HEK293 (cell line): ENCODE results near the gene NEK10.

Source experiments
- CTCF ChIA-PET: fragments of 350-600 bp; formaldehyde crosslinking; extraction: SDS; loops from one replicate; lab custom pipeline; 2021; ENCODE audit warnings: antibody characterized with exemption; lab: Yijun Ruan, JAX
- POLR2A ChIA-PET: fragments of 300-600 bp; formaldehyde crosslinking; extraction: SDS; loops from one replicate; lab custom pipeline; 2020; ENCODE audit warnings: antibody characterized with exemption, inconsistent platforms; lab: Yijun Ruan, JAX
- H3K27ac ChIP-seq: fragments of 200-500 bp; sonication (Bioruptor generic); 2 replicates; pipeline ENCODE4 v1.5.1; 2014; ENCODE audit warnings: low read depth, low read length, control low read depth, inconsistent platforms; ENCODE audit errors: extremely low read depth
- H3K36me3 ChIP-seq, 2 experiments: fragments of 200-500 bp in 1 of 2; sonication (Bioruptor generic) in 1 of 2; 1 replicate in 1 of 2; 2 replicates in 1 of 2; pipeline ENCODE4 v1.5.1; 2014 to 2017; ENCODE audit warnings: inconsistent platforms in 2 of 2, low read length in 2 of 2; ENCODE audit not compliant: control insufficient read depth in 2 of 2, insufficient read depth in 1 of 2
- H3K4me1 ChIP-seq: fragments of 200-500 bp; sonication (Bioruptor generic); 2 replicates; pipeline ENCODE4 v1.5.1; 2014; ENCODE audit warnings: mild to moderate bottlenecking, low read length, inconsistent platforms; ENCODE audit not compliant: control insufficient read depth, insufficient read depth
- H3K4me3 ChIP-seq: 2 replicates; pipeline ENCODE4 v1.5.1; 2011; ENCODE audit warnings: low read depth, mild to moderate bottlenecking, control low read depth, low read length, moderate library complexity
- H3K9me3 ChIP-seq: fragments of 200-500 bp; sonication (Bioruptor generic); 2 replicates; pipeline ENCODE4 v1.5.1; 2014; ENCODE audit warnings: low read depth, low read length, inconsistent platforms; ENCODE audit not compliant: control insufficient read depth, insufficient read depth
- GLI2 ChIP-seq: fragments of 450-650 bp; formaldehyde crosslinking; IDR thresholded peaks from 2 replicates; pipeline ENCODE4; 2017; ENCODE audit warnings: missing biosample characterization, missing genetic modification characterization, low read depth, borderline replicate concordance
- KLF16 ChIP-seq: fragments of 450-650 bp; formaldehyde crosslinking; IDR thresholded peaks from 2 replicates; pipeline ENCODE4 v1.5.1; 2017; ENCODE audit warnings: missing biosample characterization, missing genetic modification characterization
- SALL2 ChIP-seq: fragments of 450-650 bp; formaldehyde crosslinking; IDR thresholded peaks from 2 replicates; pipeline ENCODE4 v1.5.0; 2017; ENCODE audit warnings: missing biosample characterization, mild to moderate bottlenecking, missing genetic modification characterization, borderline replicate concordance
- SP3 ChIP-seq: fragments of 450-650 bp; formaldehyde crosslinking; IDR thresholded peaks from 2 replicates; pipeline ENCODE4 v1.5.1; 2016; ENCODE audit warnings: missing biosample characterization, missing genetic modification characterization
- TRIM28 ChIP-seq: IDR thresholded peaks from 2 replicates; pipeline ENCODE4 v1.6.1; 2011; ENCODE audit warnings: low read length, control low read depth, borderline replicate concordance
- ZBTB11 ChIP-seq: fragments of 450-650 bp; formaldehyde crosslinking; conservative IDR thresholded peaks from 2 replicates; pipeline ENCODE4 v1.5.1; 2016; ENCODE audit warnings: low read depth, missing biosample characterization, missing genetic modification characterization
- ZFP41 ChIP-seq: fragments of 450-650 bp; formaldehyde crosslinking; IDR thresholded peaks from 2 replicates; pipeline ENCODE4 v1.5.1; 2016; ENCODE audit warnings: missing biosample characterization, missing genetic modification characterization, borderline replicate concordance
- ZNF146 ChIP-seq: fragments of 450-650 bp; formaldehyde crosslinking; IDR thresholded peaks from 2 replicates; pipeline ENCODE4 v1.5.1; 2016; ENCODE audit warnings: missing biosample characterization, missing genetic modification characterization
- ZNF157 ChIP-seq: fragments of 450-650 bp; formaldehyde crosslinking; IDR thresholded peaks from 2 replicates; pipeline ENCODE4 v1.5.1; 2016; ENCODE audit warnings: missing biosample characterization, missing genetic modification characterization
- ZNF174 ChIP-seq: fragments of 450-650 bp; formaldehyde crosslinking; IDR thresholded peaks from 2 replicates; pipeline ENCODE4 v1.5.0; 2017; ENCODE audit warnings: missing biosample characterization, mild to moderate bottlenecking, missing genetic modification characterization
- ZNF350 ChIP-seq: fragments of 450-650 bp; formaldehyde crosslinking; IDR thresholded peaks from 2 replicates; pipeline ENCODE4 v1.5.0; 2017; ENCODE audit warnings: missing biosample characterization, mild to moderate bottlenecking, missing genetic modification characterization
- ZNF394 ChIP-seq: fragments of 450-650 bp; formaldehyde crosslinking; IDR thresholded peaks from 2 replicates; pipeline ENCODE4 v1.5.1; 2016; ENCODE audit warnings: missing biosample characterization, missing genetic modification characterization, mild to moderate bottlenecking, moderate library complexity, borderline replicate concordance
- ZNF501 ChIP-seq: fragments of 450-650 bp; formaldehyde crosslinking; IDR thresholded peaks from 2 replicates; pipeline ENCODE4 v1.5.1; 2016; ENCODE audit warnings: missing biosample characterization, missing genetic modification characterization
- ZNF555 ChIP-seq: fragments of 450-650 bp; formaldehyde crosslinking; conservative IDR thresholded peaks from 2 replicates; pipeline ENCODE4 v1.5.1; 2017; ENCODE audit warnings: missing biosample characterization, mild to moderate bottlenecking, missing genetic modification characterization, inconsistent platforms
- ZNF610 ChIP-seq: fragments of 450-650 bp; formaldehyde crosslinking; IDR thresholded peaks from 2 replicates; pipeline ENCODE4 v1.5.1; 2016; ENCODE audit warnings: missing biosample characterization, missing genetic modification characterization, borderline replicate concordance
- ZNF626 ChIP-seq: fragments of 450-650 bp; sonication (Bioruptor Pico); formaldehyde crosslinking; IDR thresholded peaks from 2 replicates; pipeline ENCODE4 v1.5.1; 2018; ENCODE audit warnings: missing biosample characterization, missing genetic modification characterization, inconsistent platforms
- ZNF670 ChIP-seq: fragments of 450-650 bp; formaldehyde crosslinking; IDR thresholded peaks from 2 replicates; pipeline ENCODE4 v1.5.1; 2016; ENCODE audit warnings: missing biosample characterization, missing genetic modification characterization, low read depth
- ZNF777 ChIP-seq: fragments of 450-650 bp; formaldehyde crosslinking; IDR thresholded peaks from 2 replicates; pipeline ENCODE4 v1.5.1; 2017; ENCODE audit warnings: missing biosample characterization, missing genetic modification characterization, borderline replicate concordance
- ZNF785 ChIP-seq: fragments of 450-650 bp; formaldehyde crosslinking; IDR thresholded peaks from 2 replicates; pipeline ENCODE4 v1.5.1; 2016; ENCODE audit warnings: missing biosample characterization, missing genetic modification characterization
- ZXDB ChIP-seq: fragments of 450-650 bp; formaldehyde crosslinking; IDR thresholded peaks from 2 replicates; pipeline ENCODE4 v1.5.1; 2016; ENCODE audit warnings: missing biosample characterization, missing genetic modification characterization
- TF ChIP-seq, protein P1 (sequence below): fragments of 450-650 bp; formaldehyde crosslinking; IDR thresholded peaks from 2 replicates; pipeline ENCODE4 v1.5.1; 2017; ENCODE audit warnings: missing biosample characterization, missing genetic modification characterization
- TF ChIP-seq, protein P2 (sequence below): fragments of 450-650 bp; formaldehyde crosslinking; IDR thresholded peaks from 2 replicates; pipeline ENCODE4 v1.5.1; 2016; ENCODE audit warnings: missing biosample characterization, missing genetic modification characterization, low read depth

The NEK10 gene

GRCh38 chr3:27310688-27311087 is 58.5 kb downstream of the NEK10 start:
- Histone ChIP-seq H3K36me3 (no peaks in the 10 kb centered on the region), H3K9me3 (no peaks in the 10 kb centered on the region), H3K4me3 (no peak overlapping the region), H3K27ac (no peak overlapping the region)
- ChIA-PET POLR2A (no interaction called here), CTCF (interaction anchor here (0.7 to 2.8 kb wide), 8 partner anchors 7 to 410 kb away, joined by 3 to 7 read pairs (median 3); no protein-coding TSS in a partner anchor)
- TF ChIP-seq ZNF157: no peak
- no peak for TF ChIP-seq ZNF174 (tag by site-specific recombination)
- TF ChIP-seq ZNF670: no peak
- TF ChIP-seq ZNF350 (tag by site-specific recombination): no peak
- TF ChIP-seq ZNF777 (tag by site-specific recombination): no peak
- no peak for TF ChIP-seq SP3 (tag by site-specific recombination)
- TF ChIP-seq ZBTB11 (tag by site-specific recombination): no peak
- no peak for TF ChIP-seq ZNF610 (tag by site-specific recombination)
- no peak for TF ChIP-seq ZFP41 (tag by site-specific recombination)
- no peak for TF ChIP-seq ZNF626 (tag by site-specific recombination)
- TF ChIP-seq ZNF146 (tag by site-specific recombination): no peak
- TF ChIP-seq, protein P1, sequence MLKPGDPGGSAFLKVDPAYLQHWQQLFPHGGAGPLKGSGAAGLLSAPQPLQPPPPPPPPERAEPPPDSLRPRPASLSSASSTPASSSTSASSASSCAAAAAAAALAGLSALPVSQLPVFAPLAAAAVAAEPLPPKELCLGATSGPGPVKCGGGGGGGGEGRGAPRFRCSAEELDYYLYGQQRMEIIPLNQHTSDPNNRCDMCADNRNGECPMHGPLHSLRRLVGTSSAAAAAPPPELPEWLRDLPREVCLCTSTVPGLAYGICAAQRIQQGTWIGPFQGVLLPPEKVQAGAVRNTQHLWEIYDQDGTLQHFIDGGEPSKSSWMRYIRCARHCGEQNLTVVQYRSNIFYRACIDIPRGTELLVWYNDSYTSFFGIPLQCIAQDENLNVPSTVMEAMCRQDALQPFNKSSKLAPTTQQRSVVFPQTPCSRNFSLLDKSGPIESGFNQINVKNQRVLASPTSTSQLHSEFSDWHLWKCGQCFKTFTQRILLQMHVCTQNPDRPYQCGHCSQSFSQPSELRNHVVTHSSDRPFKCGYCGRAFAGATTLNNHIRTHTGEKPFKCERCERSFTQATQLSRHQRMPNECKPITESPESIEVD (tag by site-specific recombination): no peak
- TF ChIP-seq ZXDB (tag by site-specific recombination): no peak
- TF ChIP-seq ZNF785 (tag by site-specific recombination): no peak
- TF ChIP-seq GLI2 (tag by site-specific recombination): no peak
- TF ChIP-seq SALL2 (tag by site-specific recombination): no peak
- TF ChIP-seq KLF16 (tag by site-specific recombination): no peak
- no peak for TF ChIP-seq TRIM28
- TF ChIP-seq ZNF501: no peak
- TF ChIP-seq ZNF394 (tag by site-specific recombination): no peak
- TF ChIP-seq, all 188 proteins: peak for 0
- H3K4me1 ChIP-seq: no peaks in the 10 kb centered on the region

GRCh38 chr3:27307566-27307965 is 61.6 kb downstream of the NEK10 start:
- no peaks in the 10 kb centered on the region for H3K4me1 ChIP-seq
- H3K36me3 ChIP-seq: no peaks in the 10 kb centered on the region
- H3K27ac ChIP-seq: no peak overlapping the region
- H3K4me3 ChIP-seq: no peak overlapping the region
- TF ChIP-seq, protein P2, sequence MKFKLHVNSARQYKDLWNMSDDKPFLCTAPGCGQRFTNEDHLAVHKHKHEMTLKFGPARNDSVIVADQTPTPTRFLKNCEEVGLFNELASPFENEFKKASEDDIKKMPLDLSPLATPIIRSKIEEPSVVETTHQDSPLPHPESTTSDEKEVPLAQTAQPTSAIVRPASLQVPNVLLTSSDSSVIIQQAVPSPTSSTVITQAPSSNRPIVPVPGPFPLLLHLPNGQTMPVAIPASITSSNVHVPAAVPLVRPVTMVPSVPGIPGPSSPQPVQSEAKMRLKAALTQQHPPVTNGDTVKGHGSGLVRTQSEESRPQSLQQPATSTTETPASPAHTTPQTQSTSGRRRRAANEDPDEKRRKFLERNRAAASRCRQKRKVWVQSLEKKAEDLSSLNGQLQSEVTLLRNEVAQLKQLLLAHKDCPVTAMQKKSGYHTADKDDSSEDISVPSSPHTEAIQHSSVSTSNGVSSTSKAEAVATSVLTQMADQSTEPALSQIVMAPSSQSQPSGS (tag by site-specific recombination): peak; percentile 64
- no peak for TF ChIP-seq ZNF555 (tag by site-specific recombination)
- H3K9me3 ChIP-seq: no peaks in the 10 kb centered on the region
- ChIA-PET POLR2A (no interaction called here), CTCF (interaction anchor here (0.6 to 2.8 kb wide), 2 partner anchors 159 to 1465 kb away, joined by 3 to 7 read pairs; no protein-coding TSS in a partner anchor)
